ENCODE measurements around the gene BMX. TPM values are rescaled to one million over a fixed set of nuclear protein-coding genes. Genes with fewer than 3 reads are reported as not detected.

Gene BMX
- total and polyA plus RNA-seq, 9 of the 15 experiments (the other 6 are each of a cell fraction or from before 2014, with no cell fraction given) = 0.45 to 4.2 (median 1.8) TPM

- TF ChIP-seq ZFPM2 (CRISPR knock-in tag; IDR thresholded peaks at IDR 0.05) (no peak), ZNF436 (CRISPR knock-in tag; IDR thresholded peaks at IDR 0.05) (no peak), MIER1 (IDR thresholded peaks at IDR 0.05; ENCODE audit: low read depth) (no peak)
Measured at GRCh38 chrX:15498741-15499140, 1.9 kb upstream of the BMX start (continued).

- DNase-seq (ENCODE audit: extremely low read depth in 1 of 4, low spot score in 3 of 4) (no peak), FAIRE-seq (no peak), ATAC-seq (no peak)
- Histone ChIP-seq H3K4me1 (replicated peaks in 1 of 2; ENCODE audit: control insufficient read depth in 2 of 2, insufficient read depth in 2 of 2, low read length in 2 of 2) (peaks cover 0 to 21% of the 10 kb centered on the region in 2 experiments; a peak in 3 of 5 replicates), H3K27ac (ENCODE audit: extremely low read depth, low read depth, low read length) (no peak overlapping the region), H3K27me3 (ENCODE audit: control insufficient read depth in 2 of 2, insufficient read depth in 2 of 2, low read length in 2 of 2) (no peaks in the 10 kb centered on the region), H3K36me3 (ENCODE audit: control insufficient read depth, insufficient read depth, low read length) (no peaks in the 10 kb centered on the region; the same call in 2 of the 3 replicates), H3K9me1 (ENCODE audit: control insufficient read depth, insufficient read depth, low read length) (no peaks in the 10 kb centered on the region), H2AFZ (ENCODE audit: low read depth, low read length) (no peak overlapping the region), H3K9me3 (replicated peaks; ENCODE audit: control insufficient read depth, insufficient read depth, low read depth, low read length) (peaks cover 2% of the 10 kb centered on the region; the same call in 1 of the 2 replicates), H3K9ac (ENCODE audit: insufficient read depth in 1 of 2, low read depth in 2 of 2, low read length in 2 of 2) (no peak overlapping the region), H3K79me2 (ENCODE audit: control insufficient read depth, insufficient read depth, low read length) (no peaks in the 10 kb centered on the region), H3K4me2 (ENCODE audit: insufficient read depth, low read length) (no peak overlapping the region), H3K4me3 (no peak overlapping the region), H4K20me1 (replicated peaks; ENCODE audit: control insufficient read depth, insufficient read depth, low read length) (no peaks in the 10 kb centered on the region)
- BruUV-seq (replicated peaks) = no TSS peak
- 59% methylated on average over 3 of the region's 3 CpGs for WGBS (ENCODE audit: insufficient coverage, low coverage, missing lambda C conversion rate)
- POLR2A ChIA-PET = no interaction called here
- CTCF ChIA-PET (ENCODE audit: low intra/inter-chr PET ratio) = no interaction called here
- in situ Hi-C loops (cut with MboI) = no loop called here
- intact Hi-C loops (cut with micrococcal nuclease) = loop anchor here (5.0 kb wide), 1 partner anchor 142 kb away; no protein-coding TSS in a partner anchor
- TF ChIP-seq E2F5 (CRISPR knock-in tag; IDR thresholded peaks at IDR 0.05) = no peak
- TF ChIP-seq LARP7 (IDR thresholded peaks at IDR 0.05) = no peak
- TF ChIP-seq DMBX1 (CRISPR knock-in tag; IDR thresholded peaks at IDR 0.05; ENCODE audit: borderline replicate concordance) = no peak
- TF ChIP-seq NUFIP1 (IDR thresholded peaks at IDR 0.05; ENCODE audit: partially characterized antibody) = no peak
- TF ChIP-seq HNRNPLL (IDR thresholded peaks at IDR 0.05; ENCODE audit: low read depth, low read length, poor library complexity, severe bottlenecking) = no peak
- no peak for TF ChIP-seq MLX (CRISPR knock-in tag; conservative IDR thresholded peaks at IDR 0.05)
- no peak for TF ChIP-seq ZNF121 (CRISPR knock-in tag; conservative IDR thresholded peaks at IDR 0.05)
Measured at GRCh38 chrX:15499976-15500375, 631 bp upstream of the BMX start.
